ENCODE results near the gene IL1RAPL1.

The IL1RAPL1 gene

DNA sequence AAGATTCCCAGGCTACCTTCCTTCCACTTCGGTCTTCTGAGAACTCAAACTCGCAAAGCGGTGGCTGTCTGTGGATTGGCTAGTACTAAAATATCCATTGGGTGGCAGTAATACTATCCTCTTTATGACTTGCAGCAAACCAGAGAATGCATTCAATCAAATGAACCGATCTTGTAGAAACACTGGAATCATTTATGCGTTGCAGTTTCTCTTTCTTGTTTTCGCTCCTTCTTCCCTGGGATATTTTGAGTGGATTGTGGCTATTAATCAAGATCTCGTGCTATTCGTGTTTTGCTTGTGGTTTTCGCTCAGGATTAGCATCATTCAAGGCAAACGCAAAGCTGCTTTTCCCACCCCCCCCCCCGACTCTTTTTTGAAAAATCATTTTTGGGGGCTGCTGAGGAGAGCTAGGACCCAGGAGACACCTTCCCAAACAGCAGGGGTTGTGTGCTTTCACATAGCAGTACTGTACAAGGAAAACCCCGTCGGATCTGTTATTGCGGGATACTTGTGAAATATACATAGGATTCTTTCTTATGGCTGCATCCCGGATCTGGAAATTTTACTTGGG lies at the start of gene IL1RAPL1:
IL1RAPL1 (plus strand) TSS at position 466 of the 571 bp plus-strand sequence.
- DNase-seq = peak in 5 of 14 donors; percentile 5 to 65 (median 23)

DNA sequence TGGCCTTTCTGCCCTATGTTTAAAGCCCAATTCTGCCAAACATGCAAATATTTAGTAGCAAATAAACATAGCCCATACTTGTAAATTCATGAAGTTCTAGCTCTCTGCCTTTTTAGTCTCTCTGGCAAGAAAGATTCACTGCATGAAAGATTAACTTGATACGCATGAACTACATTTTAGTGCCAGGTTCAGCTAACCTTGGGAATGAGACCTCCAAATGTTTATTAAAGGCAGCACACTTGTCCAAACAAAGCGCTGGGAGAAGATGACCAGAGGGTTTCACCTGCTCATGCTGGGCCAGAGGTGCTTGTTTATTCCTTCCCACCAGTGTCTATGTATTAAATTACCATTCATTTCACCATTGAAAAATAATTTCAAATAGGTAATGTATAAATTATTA lies 44.5 kb upstream of the IL1RAPL1 start:
- no peak for DNase-seq

DNA sequence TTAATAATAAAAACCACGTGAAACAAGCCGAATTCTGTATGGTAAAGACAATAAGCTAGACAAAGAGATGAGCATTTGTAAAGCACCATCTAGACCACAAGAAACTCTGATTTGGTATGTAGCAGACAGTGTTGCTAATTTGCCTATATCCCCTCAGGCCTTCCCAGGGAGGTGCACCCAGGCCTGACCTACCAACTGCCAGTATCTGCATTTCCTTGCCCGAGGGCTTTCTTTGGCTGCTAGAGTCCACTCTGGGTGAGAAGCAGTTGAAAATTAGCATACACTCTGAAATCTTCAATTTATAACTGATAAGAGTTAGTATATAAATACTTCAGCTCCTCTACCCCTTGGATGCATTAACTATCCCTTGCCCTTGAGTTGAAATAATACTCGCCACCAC lies 37.4 kb upstream of the IL1RAPL1 start:
- DNase-seq = no peak

DNA sequence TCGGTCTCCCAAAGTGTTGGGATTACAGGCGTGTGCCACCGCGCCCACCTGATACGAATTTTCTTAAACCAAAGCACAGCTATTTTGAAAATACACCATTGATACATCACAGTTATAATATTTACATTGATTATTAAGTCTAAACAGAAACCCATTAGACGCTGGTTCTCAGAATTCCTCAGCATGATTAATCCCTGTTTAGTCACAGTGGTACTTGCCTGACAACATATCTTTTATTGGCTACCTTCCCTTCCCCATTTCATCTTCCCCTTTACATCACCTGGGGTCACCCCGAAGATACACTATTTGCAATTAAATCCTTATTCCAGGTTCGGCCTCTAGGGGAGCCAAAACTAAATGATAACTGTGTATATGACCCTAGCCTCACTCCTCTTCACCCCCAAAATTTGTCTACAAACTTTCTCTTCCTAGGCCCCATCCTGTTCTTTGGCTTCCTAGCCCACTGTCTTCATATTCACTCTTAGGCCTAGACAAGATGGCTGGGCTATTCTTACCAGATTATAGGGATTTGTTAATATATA lies 36.8 kb upstream of the IL1RAPL1 start:
- DNase-seq = no peak

DNA sequence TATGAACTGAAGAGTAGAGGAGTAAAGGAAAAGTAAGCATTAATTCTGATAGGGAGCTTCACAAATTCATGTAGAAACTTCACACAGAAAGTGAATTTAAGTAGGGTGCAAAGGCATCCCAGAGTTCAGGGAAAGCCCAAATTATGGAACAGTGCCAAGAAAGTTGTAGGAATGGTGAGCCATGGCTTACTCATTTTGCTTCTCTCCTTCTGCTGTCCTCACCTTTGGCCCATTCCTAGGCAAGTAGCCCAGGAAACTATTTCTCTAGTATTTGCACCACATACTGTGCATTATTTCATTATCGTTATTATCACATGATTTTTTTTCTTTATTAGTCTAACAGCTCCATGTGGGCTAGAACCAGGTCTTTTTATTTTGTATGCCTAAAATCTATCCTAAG lies 34.9 kb upstream of the IL1RAPL1 start:
- DNase-seq = no peak

DNA sequence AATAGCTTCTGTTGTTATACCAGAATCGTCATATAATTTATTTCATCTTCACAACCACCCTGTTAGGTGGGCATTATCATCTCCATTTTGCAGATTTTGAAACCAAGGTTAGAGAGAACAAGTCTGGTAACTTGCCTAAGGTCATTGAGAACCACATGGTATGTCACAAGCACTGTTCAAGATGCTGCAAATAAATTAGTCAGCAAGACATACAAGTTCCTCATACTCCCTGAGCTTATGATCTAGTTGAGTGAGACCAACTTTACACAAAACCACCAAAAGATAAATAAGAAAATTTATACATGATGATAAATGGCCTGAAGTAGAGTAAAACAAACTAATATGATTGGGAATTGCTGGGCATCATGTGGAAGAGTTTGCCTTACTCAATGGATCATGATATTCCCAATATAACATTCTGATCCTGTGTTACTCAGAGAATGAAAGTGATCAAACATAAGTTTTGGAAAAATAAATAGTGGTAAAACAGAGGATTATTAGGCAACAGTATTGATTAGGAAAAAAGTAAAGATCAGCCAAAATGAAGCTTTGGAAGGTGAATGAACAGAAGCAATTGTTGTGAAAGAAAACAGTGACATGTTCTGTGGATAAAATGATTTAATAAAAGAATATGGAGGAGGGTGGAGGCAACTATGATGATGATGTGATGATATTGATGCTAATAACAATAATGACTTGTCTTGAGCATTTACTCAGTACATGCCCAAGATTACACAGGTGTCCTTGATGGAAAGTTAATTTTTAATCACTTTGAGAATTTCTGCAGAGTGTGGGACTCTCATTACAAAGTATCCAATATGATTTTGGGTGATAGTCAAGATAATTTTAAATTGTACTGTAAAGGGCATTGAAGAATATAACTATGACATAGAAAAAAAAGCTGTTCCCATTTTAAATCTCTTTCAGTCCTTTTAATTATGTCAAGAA lies 34.1 kb upstream of the IL1RAPL1 start:
- DNase-seq = no peak

DNA sequence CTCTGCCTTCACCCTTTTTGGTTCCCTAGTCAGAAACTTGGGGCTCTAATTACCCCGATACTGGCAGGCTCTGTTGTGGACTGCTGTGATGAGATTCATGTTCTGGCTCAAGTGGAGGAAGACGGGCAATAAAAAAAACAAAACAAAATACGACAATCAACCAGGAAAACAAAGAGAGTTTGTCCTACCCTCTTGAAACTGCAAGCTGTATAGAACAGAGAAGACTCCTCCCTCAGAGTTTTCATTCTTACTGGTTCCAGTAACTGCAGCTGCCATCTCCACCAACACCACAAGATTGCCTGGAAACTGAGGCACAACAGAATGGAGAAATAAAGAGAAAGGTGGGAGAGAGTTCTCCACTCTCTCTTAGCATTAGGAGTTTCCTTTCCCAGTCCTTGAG lies 11.1 kb upstream of the IL1RAPL1 start:
- no peak for DNase-seq

DNA sequence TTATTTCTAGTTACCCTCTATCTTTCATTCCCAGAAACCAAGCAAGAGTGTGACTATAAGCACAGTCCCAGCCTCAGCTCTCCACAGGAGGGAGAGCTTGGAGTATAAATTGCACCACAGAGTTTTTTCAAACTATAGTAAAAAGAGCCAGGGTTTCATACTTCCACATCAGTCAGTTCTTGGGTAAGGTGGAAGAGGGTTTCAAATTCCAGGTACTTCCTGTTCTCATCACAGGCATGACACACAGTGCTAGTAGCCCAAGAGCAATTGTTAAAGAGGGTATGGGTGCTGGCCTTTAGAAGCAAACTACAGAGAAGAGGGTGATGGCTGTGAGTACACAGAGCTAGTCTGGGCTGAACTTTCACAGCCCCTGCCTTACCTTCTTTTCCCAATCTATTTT lies 5.7 kb upstream of the IL1RAPL1 start:
- no peak for DNase-seq

DNA sequence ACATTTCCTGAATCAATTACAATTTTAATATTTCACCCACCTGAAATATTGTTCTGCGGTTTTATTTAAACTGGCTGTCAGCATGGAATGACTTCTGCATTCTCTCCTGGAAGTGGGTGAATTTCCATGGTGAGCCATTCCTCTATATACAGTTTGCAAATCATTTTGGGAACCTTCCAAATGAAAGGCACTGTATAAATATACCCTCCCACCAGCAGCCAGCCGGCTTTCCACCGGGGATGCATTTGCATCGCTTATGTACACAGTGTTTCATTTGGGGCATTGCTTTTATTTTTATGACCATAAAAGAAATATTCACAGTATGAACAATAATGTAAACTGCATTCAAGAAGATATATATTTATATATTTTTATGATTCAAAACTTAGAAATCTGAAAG lies 4.7 kb upstream of the IL1RAPL1 start:
- DNase-seq = no peak

DNA sequence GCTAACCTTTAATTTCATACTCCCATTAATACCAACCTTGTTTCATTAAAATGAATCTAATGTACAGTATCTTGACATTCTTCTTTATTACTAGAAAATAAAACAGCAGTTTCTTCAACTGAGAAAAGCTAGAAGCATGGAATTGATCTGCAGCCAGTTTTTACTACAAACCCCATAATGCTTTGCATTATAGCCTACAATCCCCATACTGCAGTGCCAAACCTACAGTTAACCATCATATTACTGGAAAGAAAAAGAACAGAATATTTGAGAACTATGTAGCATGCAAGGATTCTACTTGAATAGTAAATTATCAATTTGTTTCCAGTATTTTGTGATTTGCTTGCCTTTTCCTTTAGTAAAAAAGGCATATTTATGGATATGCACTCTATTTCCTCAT lies 3.2 kb upstream of the IL1RAPL1 start:
- no peak for DNase-seq

DNA sequence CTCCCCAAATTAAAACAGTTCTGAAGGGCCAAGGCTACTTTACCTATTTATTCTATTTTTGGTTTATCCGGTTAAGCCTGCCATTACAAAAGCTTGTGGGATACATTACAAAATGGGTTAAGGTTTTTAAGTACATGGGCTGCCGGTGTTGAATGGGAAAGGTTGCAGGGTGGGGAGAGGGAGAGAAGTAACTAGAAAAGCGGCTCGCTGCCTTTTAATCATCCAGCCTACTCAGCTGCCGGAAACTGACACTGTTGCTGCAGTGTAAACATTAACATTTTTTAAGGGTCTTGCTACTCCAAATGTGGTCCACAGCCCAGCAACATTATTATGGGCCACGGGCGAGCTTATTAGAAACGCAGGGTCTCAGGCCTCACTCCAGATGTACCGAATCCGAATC lies 1.5 kb upstream of the IL1RAPL1 start:
- peak in 1 of 14 donors; percentile 15 for DNase-seq

DNA sequence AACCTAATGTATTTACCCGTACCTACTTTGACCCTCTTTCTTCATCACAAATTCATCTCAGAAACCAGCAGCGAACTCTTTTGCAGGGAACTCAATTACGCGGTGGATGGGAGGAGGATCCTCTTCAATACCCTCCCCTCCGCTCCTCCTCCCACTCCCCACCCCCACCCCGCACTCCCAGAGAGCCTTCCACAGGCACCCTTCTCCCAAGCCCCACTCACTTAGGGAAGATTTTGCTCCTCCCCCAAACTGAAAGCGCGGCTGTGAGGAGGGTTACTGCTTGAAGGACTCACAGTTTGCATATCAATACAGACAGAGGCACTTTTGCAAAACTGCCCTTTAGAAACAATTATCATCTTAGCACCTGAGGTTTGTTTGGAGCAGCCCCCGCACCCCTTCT lies 960 bp upstream of the IL1RAPL1 start:
- DNase-seq = peak in 2 of 14 donors; percentile 5 to 24

DNA sequence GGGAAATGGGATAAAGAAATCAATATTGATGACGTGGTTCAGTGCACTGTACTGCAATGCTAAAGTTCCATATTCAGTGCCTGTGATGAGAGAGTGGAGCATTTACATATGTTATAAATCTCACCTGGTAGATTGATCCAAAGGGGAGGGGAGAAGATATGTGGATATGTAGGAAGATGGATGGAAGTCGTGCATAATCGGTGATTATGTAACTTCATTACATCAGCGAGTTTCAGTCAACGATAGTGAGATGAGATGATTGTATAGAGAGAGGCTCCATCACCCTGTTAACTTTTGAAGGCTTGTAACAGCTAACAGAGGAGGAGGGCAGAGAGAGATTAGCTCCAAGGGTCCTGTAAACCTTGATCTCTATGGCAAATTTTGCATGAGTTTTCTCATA lies 1.8 kb downstream of the IL1RAPL1 start:
- peak in 1 of 14 donors; percentile 22 for DNase-seq

DNA sequence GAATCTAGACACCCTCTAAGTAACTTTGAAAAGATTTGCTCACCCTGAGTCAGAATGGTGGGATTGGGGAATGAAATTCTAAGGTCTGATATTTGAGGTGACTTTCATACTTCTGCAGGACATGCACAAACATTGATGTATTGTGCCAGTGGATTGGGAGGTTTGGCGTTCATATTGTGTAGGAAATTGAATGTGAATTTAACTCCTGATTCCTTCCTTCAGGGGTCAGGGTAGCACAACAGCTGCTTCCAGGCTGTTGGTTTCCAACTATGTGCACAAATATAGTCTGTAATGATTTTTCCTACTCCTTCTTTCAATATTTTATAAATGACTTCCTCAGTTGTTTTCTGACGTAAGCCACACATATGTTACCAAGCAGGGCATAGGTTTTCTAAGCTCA lies 3.1 kb downstream of the IL1RAPL1 start:
- no peak for DNase-seq

DNA sequence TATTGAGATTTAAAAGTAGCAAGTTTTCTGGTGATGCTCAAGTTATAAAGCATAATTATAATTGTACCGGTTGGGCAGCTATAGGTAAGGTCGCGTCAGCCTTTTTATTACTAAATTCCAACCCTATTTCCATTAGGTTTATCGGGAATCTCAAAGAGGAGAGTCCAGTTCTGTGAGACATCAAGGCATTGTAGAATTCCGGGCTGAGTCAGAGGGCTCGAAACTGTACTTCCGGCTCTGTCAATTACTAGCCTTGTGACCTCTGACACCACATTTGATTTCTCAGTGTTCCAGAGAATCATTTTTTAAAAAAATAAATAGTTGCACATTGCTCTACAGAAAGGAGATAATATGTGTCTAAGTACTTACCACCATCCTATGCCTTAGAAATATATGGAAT lies 4.3 kb downstream of the IL1RAPL1 start:
- DNase-seq = no peak

DNA sequence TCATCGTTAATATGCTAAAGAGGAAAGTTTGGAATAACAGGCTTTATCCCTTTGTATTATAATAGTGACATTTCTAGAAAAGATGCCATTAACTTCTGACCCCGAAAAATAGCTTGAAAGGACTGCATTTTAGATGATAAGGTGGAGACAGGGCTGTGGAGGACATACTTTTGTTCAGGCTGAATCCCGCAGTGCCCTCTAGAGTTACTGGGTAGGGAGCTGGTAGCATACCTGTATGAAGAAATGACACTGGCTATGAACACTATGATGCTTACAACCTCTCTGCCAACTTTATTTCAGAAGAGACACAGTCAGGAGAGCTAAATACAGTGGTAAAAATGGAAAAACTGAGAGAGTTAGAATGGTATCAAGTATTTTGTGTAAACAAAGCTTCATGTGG lies 8.1 kb downstream of the IL1RAPL1 start:
- DNase-seq = no peak

DNA sequence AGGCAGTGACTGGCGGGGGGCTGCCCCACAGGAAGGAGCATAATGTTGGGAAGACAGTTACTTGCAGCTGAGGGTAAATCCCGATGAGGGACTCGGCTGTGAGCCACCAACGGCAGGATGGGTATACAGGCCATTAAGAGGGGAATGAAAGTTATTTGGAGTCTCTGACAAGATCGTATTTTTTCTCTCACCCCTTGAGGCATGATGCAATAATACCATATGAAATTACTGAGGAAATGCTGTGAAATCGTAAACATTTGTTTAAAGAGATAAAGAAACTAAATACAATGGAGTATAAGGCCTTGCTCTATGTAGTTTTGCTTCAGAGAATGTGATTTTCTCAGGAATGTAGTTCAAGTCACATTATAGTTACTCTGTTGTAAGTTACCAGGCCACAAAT lies 12.7 kb downstream of the IL1RAPL1 start:
- DNase-seq = no peak

DNA sequence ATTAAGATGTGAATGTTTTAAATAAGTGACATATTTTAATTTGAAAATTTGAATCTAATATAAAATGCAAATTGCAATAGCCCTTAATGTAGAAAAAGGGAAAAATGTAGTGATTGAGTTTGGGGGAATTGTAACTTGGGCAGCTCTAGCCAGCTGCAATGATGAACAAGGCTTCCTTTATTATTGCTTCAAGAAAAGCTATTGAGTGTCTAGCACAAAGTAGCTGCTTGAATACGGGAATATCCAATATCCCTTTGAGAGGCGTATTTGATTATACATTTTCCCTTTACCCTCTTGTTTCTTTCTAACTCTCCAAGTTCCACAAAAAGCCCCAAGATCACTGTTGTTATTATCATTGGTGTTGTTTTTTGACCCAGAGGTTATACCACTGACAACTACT lies 21.8 kb downstream of the IL1RAPL1 start:
- DNase-seq = no peak

DNA sequence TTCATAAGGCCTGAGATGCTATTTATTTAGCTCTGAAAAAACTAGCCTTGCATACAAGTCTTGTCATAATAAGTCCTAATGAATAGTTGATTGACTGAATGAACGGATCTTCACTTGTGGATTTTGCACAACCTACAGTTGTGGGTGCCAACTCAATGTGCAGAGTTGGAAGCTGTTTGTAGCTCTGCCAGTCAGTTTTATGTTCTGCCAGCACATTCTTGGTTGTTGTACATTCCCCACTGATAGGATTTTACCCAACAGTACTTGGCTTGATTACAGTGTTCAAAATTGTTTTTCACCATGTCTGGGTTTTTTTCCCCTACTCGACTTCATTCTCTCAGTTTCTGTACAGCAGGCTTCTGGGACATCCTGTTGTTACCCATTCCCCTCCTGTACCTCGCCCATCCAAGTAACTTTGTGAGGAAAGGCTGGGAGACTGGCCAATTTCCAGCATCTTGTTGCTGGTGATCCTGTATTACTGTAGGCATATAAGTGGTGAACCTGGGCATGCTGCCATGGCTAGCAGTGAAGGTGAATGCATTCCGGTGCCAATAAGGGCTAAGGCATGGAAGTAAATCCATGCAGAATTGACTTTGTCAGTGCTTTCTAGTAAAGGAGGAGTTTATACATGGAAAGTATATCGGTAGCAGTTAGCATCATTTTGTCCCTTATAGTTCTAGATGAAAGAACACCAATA lies 22.8 kb downstream of the IL1RAPL1 start:
- no peak for DNase-seq

DNA sequence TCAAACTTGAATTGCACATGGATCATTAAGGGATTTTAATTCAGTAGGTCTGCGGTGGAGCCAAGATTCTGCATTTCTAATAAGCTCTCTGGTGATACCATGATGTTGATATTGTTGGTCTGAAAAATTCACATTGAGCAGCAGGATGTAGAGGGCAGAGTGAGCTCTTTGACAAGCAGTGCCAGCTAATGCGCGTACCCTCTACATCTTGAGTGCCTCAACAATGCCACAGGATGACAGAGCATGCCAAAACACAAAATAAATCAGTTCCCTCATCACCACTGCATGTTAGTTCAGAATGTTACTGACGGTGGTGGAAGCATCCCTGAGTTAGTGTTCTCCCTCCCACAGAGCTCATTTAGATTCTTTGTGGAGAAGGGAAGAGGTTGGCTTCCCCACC lies 23.5 kb downstream of the IL1RAPL1 start:
- DNase-seq = no peak

DNA sequence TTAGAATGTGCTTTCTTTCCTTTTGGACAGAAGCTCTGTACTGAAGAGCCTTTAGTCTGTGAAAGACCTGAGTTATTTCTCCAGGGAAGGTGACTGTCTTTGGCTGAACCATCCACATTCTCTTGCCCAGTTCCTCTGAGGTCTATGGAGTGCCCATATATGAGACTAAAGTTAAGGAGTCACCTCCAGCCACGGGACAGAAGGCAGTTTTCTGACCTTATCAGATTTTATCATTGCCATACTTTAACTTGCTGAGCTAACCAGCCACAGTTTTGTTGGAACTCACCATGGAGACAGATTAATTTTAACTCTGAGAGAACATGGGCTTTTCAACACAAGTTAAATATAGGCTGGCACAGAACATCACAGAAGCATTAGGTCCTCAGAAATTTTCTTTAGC lies 26.3 kb downstream of the IL1RAPL1 start:
- DNase-seq = no peak

DNA sequence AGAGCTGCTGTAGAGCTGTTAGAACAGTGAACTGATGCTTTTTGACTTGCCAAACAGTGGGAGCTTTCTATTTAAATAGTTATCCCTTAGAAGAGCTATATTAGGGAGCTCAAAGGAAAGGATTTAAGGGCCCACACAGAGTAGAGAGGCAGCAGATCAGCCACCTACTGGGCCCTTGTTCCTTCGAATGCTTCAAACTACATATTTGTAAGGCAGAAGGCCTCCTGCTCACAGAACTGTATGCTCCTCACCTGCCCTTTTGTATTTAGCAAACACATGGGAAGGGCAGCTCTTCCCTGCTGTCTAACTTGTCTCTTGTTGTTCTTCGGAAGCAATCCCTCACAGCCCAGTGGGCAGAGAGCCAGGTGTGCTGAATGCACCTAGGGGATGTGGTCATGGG lies 38.0 kb downstream of the IL1RAPL1 start:
- DNase-seq = no peak

DNA sequence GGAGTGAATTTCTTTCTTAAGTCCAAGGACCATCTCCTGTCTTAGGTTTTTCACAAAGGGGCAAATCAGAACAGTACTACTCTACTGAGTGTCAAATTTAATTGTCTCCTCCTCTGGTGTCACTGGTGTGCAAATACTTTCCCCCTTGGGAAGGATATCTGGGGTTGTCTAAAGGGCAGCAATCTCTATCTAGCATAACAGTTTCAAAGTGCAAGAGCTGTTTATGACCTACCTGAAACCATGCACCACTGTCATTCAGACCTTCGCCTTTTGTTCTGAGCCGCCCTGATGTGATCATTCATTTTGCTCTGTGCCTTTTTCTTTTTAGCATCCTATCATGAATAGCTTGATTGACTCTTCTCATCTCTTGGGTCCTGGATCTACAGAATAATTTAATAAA lies 39.3 kb downstream of the IL1RAPL1 start:
- DNase-seq = no peak
